Measurements from ENCODE around the gene CHAF1B. TPM values are rescaled to one million over a fixed set of nuclear protein-coding genes. Genes with fewer than 3 reads are reported as not detected.

The CHAF1B gene
- total and polyA plus RNA-seq, 2 of the 8 experiments (the other 6 are each of a cell fraction or from before 2014, with no cell fraction given), result 11.8 to 23.1 TPM

DNA sequence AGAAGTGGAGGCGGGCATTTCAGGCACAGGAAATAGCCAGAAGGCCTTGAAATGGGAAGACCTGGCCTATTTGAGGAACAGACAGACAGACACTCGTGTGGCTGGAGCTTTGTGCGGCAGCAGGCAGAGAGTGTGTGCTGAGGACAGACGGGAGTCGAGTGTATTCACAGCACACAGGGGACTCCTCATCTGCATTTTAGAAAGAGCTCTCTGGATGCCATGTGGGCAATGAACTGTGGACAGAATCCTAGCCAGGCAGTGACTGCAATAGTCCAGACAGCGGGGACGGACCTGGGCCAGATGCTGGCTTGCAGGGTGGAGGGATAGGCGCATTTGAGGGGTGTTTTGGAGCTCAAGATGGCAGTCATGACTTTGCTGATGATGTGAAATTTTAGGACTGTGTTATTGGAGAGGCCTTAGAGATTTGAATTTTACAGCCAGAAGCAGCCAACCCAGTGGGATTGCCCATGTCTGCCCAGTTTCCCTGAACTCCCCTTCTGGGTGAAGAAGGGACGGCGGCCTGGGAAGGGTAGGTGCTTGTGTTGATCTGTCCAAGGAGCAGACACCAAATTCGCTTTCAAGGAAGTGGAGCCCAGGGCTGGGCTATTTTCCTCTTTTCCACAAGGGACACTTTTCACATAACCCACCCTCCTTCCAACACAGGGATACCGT, 43.7 kb downstream of the CHAF1B start:
- FAIRE-seq, result no peak
- no peak overlapping the region for H4K91ac ChIP-seq (replicated peaks; ENCODE audit: insufficient read length, low read length)

More for the DNA sequence above, 43.7 kb downstream of the CHAF1B start:
- TF ChIP-seq BCL11A (IDR thresholded peaks at IDR 0.05; ENCODE audit: low read depth in 2 of 2, low read length in 2 of 2), result no peak
- TF ChIP-seq FOSL1 (IDR thresholded peaks at IDR 0.05; ENCODE audit: insufficient read depth, low read depth, low read length), result no peak
- no peak for TF ChIP-seq GTF2F1 (IDR thresholded peaks at IDR 0.05; ENCODE audit: borderline replicate concordance, low read depth, low read length)
- TF ChIP-seq JUND (IDR thresholded peaks at IDR 0.05; ENCODE audit: low read length), result no peak
- Histone ChIP-seq H2BK20ac (ENCODE audit: low read length) (no peak overlapping the region), H2BK15ac (ENCODE audit: low read length) (no peak overlapping the region), H3K23me2 (ENCODE audit: low read depth, low read length) (no peaks in the 10 kb centered on the region), H3K27ac (ENCODE audit: low read depth, low read length) (no peak overlapping the region), H3K9ac (replicated peaks in 1 of 4; ENCODE audit: extremely low read depth in 1 of 4, low read depth in 3 of 4, low read length in 3 of 4) (no peak overlapping the region), H3K36me3 (ENCODE audit: control insufficient read depth in 2 of 4, insufficient read depth in 4 of 4, low read length in 3 of 4) (no peaks in the 10 kb centered on the region), H2AK5ac (ENCODE audit: low read depth, low read length) (no peak overlapping the region), H3K4me1 (replicated peaks in 1 of 4; ENCODE audit: control insufficient read depth in 3 of 4, insufficient read depth in 4 of 4, low read length in 3 of 4) (no peaks in the 10 kb centered on the region; a peak in 3 of 7 replicates), H2BK5ac (ENCODE audit: low read depth, low read length) (no peak overlapping the region), H2BK120ac (replicated peaks; ENCODE audit: low read depth, low read length) (no peak overlapping the region), H3K9me3 (ENCODE audit: insufficient read depth in 2 of 2, low read depth in 1 of 2, low read length in 1 of 2) (no peaks in the 10 kb centered on the region), H4K5ac (ENCODE audit: insufficient read length, low read depth, low read length) (no peak overlapping the region), H3K23ac (ENCODE audit: insufficient read length) (no peak overlapping the region), H3K18ac (ENCODE audit: extremely low read depth, low read length) (no peak overlapping the region), H3K14ac (ENCODE audit: insufficient read length) (no peak overlapping the region), H2BK12ac (ENCODE audit: low read depth, low read length) (0 out of 2 replicates have a peak overlapping the region, but pooled peaks have one; percentile 27), H4K8ac (ENCODE audit: extremely low read depth, insufficient read depth, low read length) (peak overlapping the region; percentile 65; the same call in 1 of the 2 replicates), H4K20me1 (replicated peaks in 1 of 2; ENCODE audit: control insufficient read depth in 1 of 2, insufficient read depth in 2 of 2, low read length in 2 of 2) (no peaks in the 10 kb centered on the region), H3K79me1 (ENCODE audit: low read depth, low read length) (no peaks in the 10 kb centered on the region), H3K56ac (replicated peaks; ENCODE audit: insufficient read length, low read depth, low read length) (no peak overlapping the region), H3K79me2 (ENCODE audit: control insufficient read depth in 1 of 2, insufficient read depth in 2 of 2, low read length in 2 of 2) (no peaks in the 10 kb centered on the region), H3K4ac (replicated peaks; ENCODE audit: insufficient read length, low read depth, low read length) (no peak overlapping the region), H3K27me3 (replicated peaks in 1 of 4; ENCODE audit: control insufficient read depth in 3 of 4, extremely low read depth in 1 of 4, insufficient read depth in 3 of 4, low read length in 3 of 4) (no peaks in the 10 kb centered on the region), H3K4me3 (ENCODE audit: extremely low read depth in 1 of 4, insufficient read depth in 2 of 4, low read depth in 3 of 4, low read length in 4 of 4) (no peak overlapping the region), H3K4me2 (ENCODE audit: insufficient read depth in 1 of 2, low read depth in 2 of 2, low read length in 2 of 2) (no peak overlapping the region), H2AFZ (ENCODE audit: low read length) (no peak overlapping the region)
- POLR2A ChIA-PET (ENCODE audit: partially characterized antibody), result no interaction called here
- WGBS, 2 experiments (ENCODE audit: extremely low coverage in 1 of 2, insufficient coverage in 1 of 2, insufficient read length in 1 of 2, insufficient replicate concordance in 2 of 2, low coverage in 1 of 2, low lambda C conversion rate in 2 of 2, missing lambda C conversion rate in 1 of 2), result 78% methylated on average over 12 of the region's 12 CpGs; no CpG with 5 or more reads in 1 of the 2 experiments
- CTCF ChIA-PET (ENCODE audit: partially characterized antibody), result interaction anchor here (0.6 to 3.8 kb wide), 13 partner anchors 9 to 279 kb away, joined by 3 to 19 read pairs (median 3); partner anchors contain the start of gene CLDN14
- DNase-seq (ENCODE audit: low read depth in 1 of 2, low spot score in 2 of 2), result no peak

All from H1 (cell line).